GM12801 (cell line): ENCODE data around the gene TBX15.

ENCODE experiments used
- CTCF ChIP-seq: IDR thresholded peaks from one replicate; pipeline ENCODE4 v1.5.1; 2011; ENCODE audit warnings: control low read depth; ENCODE audit not compliant: insufficient read length; ENCODE audit errors: extremely low read depth

Gene TBX15

GRCh38 chr1:118925651-118926050 lies 62.5 kb downstream of the TBX15 start:
- TF ChIP-seq CTCF: no peak

- TF ChIP-seq CTCF: no peak
Measured at GRCh38 chr1:118923319-118923718, 64.8 kb downstream of the TBX15 start.

- TF ChIP-seq CTCF: no peak
Measured at GRCh38 chr1:118921994-118922393, 66.1 kb downstream of the TBX15 start.

GRCh38 chr1:118920124-118920717 lies 67.9 kb downstream of the TBX15 start:
- TF ChIP-seq CTCF: no peak

GRCh38 chr1:118918940-118919259 lies 69.2 kb downstream of the TBX15 start:
- TF ChIP-seq CTCF: no peak

GRCh38 chr1:118918230-118918939 lies 69.8 kb downstream of the TBX15 start:
- no peak for TF ChIP-seq CTCF

GRCh38 chr1:118914379-118915161 lies 73.6 kb downstream of the TBX15 start:
- TF ChIP-seq CTCF: no peak
